RPMI7951 (cell line): Measurements from ENCODE around the gene MINDY3. TPM values are rescaled to one million over a fixed set of nuclear protein-coding genes. Genes with fewer than 3 reads are reported as not detected.
"Not testable (repeated sequence)": the region's sequence is repeated elsewhere in the genome, so short reads cannot be mapped to it uniquely, and the experiment has no call there.

Source experiments
- DNase-seq: peaks from one replicate; pipeline ENCODE4 v3.0.0-alpha.2; 2012; ENCODE audit warnings: low read depth
- total RNA-seq: library from RNA; depleted of rRNA; stranded (reverse); fragments of >200 nt; shearing (Covaris generic); gene quantifications from 2 replicates; pipeline ENCODE4 v1.2.3, GENCODE V29; 2014

The MINDY3 gene
- total RNA-seq, 1 experiment from 2014 or later = 35.7 TPM

DNA sequence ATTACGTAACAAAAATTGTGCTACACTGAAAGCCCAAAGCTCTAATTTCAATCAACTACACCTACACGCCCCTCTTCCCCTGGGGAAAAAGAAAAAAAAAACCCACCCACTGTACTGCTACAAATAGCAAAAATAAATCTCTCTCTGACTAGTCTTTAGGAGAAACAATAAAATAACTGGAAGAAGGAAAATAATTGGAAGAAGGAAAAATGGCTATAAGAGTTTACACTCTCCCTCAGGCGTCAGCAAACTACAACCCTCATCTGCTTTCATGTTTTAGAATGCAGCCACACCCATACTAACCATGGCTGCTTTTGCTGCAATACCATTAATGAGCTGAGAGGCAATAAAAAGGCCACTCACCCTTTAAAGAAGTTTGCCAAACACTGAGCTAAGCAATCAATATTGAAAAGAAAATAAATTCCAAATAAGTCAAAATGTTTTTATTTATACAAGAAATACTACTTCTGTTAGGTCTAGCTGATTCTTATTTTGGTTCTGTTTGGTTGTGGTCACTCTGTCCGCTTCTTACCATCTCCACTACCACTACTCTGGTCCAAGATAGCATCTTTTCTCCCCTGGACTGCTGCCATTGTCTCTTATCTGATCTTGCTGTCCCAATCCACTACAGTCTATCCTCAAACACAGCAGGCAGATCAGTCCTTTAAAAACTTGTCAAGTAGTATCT, 3.8 kb downstream of the MINDY3 start:
- DNase-seq = peak; percentile 63

DNA sequence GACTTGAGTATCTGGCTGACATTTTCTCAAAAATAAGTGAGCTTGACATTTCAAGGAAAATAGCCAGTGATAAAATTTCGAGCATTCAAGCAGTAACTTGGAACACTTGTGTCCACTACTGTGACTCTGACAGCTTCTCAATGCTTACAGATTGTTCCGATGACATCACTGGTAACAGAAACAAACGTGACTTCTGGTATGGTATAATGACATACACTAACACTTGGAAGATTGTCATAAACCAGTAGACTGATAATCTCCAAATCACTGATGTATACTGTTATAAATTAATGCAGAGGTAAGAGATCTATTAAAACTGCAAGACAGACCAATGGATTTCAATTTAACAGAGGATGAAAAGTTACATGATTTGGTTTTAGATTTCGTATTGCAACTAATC, 6.5 kb downstream of the MINDY3 start:
- DNase-seq = no peak

DNA sequence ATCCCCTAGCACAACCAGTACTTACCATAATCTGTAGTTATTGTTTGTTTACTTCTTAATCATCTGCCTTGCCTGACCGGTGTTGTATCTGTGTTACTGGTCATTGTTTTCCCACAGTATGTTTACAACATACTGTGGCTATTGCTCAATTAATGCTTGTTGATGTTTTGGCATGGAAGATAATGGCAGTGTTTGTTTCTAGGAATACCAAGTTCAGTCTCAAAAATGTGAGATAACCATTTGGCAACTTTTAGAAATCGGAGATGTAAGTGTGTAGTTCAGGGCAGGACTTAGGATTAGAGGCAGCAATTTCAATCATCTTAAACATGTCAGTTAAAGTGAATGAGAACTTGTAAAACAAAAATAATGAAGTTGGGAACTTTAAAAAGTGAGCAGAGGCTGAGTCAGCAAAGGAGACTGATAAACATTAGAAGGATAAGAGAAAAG, 8.2 kb downstream of the MINDY3 start:
- DNase-seq = no peak

DNA sequence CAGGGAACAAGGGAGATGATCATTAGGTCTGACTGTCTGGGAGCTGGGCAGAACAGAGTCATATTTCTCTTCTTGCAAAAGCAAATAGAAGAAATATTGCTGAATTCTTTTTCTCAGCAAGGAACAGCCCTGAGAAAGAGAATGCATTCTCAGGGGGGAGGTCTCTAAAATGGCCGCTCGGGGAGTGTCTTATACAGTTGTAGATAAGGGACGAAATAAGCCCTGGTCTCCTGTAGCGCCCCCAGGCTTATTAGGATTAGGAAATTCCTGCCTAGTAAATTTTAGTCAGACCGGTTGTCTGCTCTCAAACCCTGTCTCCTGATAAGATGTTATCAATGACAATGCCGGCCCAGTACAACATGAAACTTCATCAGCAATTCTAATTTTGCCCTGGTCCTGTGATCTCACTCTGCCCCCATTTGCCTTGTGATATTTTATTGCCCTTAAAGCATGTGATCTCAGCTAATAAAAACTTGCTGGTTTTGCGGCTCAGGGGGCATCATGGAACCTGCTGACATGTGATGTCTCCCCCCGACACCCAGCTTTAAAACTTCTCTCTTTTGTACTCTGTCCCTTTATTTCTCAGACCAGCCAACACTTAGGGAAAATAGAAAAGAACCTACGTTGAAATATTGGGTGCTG, 9.8 kb downstream of the MINDY3 start:
- not testable (repeated sequence) for DNase-seq

DNA sequence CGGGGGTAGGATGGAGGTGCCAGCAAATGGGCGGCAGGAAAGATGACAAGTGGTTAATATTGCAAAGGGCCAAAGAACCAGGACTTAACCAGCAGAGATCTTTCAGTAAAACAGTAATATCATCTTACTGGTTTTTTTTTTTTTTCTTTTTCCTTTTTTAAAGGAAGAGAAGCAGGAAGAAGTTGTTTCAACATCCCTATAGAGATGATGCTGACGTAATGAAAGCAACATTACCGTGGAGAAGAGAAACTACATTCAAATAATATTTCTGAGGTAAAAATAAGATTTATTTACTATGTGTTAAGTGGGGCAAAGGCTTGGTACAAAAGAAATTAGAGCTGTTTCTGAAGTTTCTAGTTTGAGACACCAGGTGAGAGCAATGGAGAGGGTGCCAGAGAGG, 11.0 kb downstream of the MINDY3 start:
- DNase-seq = no peak

DNA sequence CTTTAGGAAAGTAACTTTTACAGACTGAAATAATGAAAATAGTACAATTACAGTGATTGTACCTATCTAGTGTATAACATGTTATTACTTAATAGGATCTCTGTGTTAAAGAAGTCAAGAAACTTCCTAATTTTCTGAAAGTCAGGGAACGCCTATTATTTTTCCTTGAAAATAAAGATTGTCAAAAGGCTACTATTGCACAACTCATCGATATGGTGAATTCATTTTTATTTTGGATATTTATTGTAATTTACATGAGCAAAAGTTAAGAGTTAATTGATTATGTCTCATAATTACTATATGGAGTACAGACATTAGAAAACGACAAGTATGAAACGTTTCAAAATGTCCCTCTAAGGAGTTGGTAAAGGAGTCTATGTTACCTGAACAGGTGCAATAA, 12.8 kb downstream of the MINDY3 start:
- no peak for DNase-seq

DNA sequence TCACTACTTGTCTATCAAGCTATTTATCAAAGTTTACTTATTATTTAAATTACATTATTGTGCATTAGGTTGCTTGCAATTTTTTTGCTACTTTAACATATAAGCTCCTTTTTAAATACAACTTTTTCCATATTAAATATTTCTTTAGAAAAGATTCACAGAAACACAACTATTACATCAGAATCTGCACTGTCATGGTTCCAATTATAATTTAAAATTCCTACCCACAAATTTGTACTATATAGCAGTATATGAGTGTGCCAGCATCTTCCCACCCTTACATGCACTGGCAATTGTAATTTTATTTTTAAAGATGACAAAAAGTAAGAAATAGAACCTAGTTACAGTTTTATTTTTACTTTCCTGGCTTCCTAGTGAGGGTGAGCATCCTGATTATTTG, 15.8 kb downstream of the MINDY3 start:
- no peak for DNase-seq

DNA sequence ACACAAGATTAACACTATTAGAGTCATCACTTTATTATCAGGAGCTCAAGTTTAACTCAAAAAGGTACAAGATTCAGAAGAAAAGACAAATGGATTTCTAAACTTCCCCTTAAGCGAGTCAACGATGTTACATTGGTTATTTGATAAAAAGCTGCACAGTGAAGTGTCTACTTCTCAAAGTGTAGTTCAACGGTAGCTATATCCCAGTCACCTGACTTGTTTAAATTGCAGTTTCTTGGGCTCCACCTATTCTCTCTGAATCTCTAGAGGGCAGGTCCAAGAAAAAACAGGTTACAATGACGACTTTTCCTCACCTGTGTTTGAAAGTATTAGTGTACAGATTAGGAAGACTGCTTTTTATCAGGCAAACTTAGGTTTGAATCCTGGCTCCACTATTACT, 16.6 kb downstream of the MINDY3 start:
- no peak for DNase-seq

DNA sequence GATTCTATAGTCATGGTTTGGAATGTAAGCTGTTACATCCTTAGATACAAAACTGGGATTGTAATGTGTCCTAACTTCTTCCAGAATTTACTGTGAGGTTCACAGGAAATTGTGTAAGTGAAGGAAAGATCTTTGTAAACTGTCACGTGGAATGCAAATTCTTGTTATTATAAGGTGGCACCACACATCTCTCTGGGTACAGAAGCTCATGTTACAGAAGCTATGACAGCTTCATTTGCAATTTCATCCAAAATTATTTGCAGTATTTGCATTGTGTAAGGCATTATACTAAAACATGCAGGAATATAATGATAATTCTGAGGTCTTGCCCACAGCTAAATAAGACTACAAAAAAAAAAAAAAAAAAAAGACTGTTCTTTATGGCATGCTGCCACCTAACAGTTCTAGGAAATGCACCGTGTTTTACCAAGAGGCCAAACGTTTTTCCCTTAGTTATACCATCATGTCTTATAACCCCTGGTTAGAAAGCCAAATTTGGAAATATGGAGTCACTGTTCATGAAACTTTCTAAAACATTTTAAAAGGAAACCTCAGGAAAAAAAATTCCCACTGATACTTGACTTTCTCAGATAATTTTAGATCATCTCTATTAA, 17.6 kb downstream of the MINDY3 start:
- DNase-seq = no peak

DNA sequence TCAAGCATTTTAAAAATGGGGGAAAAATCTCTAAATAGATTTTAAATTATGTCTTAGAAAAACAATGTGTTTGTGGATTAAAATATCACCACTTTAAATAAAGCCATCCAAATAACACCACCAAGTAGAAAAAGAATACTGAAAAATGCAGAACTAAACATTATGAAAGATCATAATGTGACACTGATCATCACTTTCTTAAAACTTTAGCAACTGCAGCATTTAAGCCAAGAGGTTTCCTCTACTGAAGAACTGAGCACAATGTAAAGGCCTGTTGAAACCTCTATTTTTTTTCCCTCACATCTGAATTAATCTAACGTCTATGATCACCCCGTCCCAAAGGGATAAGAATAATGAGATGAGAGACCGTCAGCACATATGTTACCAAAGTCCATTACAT, 18.6 kb downstream of the MINDY3 start:
- DNase-seq = no peak

DNA sequence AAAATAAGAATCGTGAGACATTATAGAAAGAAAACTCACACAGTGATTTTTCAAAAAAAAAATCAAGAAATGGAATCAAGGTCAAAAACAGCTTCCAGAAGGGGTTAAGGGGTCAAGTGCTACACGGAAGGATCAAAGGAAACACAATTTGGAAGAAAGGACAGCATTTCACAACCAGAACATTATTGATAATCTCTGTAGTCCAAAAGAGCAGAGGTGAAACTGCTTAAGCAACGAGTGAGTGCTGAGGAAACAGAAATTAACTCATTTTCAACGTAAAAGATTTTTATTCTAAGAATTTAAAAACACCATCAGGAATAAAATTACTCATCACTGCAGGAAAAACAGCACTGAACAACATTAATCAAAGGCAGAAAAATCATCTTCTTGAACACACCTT, 23.5 kb downstream of the MINDY3 start:
- DNase-seq = no peak

DNA sequence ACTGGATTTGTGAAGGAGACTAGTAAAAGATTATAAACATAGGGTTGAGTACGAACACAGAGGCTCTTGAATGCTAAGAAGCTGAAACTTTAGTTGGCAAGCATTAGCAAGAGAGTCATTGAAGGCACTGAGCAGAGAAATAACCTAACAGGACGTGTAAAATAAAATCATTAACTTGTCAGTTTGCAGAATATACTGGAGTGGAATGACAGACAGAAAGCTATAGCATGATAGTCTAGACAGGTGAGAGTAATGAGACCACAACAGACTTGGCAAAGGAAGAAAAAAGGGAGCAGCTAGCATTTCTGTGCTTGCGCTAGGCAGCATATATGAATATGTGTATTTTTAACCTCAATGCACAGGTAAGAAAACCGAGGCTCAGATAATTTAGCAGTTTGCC, 30.8 kb downstream of the MINDY3 start:
- DNase-seq = no peak

DNA sequence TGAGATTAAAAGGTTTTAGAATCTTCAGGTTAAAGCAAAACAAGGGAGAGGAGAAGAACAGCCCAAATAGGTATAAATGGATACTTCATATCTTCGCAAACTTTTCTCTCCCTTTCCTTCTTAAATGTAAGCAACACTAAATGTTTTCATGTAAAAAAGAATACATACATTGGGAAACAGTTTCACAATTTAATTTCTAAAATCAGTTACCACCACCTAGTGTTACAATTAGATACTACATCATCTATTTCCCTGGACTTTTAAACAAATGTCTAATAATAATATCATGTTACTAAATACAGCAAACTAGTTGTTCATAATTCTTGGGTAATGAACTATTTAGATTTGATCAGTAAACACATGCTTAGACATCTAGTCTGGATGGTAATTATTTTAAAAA, 35.8 kb downstream of the MINDY3 start:
- DNase-seq = no peak

DNA sequence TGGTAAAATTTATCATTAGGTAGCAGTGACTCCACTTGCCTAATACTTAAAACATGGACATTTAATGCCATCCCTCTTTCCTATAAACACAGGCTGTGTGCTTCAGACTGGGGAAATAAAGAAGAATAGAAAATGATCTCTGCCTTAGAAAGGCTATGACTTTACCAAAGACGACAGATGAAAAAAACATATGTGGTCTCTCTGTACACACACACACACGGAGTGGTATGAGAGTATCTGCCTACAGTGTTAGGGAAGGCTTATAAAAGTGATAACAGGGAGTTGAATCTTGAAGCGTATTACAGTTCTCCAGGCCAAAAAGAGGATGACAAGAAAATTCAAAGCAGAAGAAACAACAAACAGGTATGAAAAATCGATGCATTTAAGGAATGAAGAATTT, 38.2 kb downstream of the MINDY3 start:
- DNase-seq = no peak

DNA sequence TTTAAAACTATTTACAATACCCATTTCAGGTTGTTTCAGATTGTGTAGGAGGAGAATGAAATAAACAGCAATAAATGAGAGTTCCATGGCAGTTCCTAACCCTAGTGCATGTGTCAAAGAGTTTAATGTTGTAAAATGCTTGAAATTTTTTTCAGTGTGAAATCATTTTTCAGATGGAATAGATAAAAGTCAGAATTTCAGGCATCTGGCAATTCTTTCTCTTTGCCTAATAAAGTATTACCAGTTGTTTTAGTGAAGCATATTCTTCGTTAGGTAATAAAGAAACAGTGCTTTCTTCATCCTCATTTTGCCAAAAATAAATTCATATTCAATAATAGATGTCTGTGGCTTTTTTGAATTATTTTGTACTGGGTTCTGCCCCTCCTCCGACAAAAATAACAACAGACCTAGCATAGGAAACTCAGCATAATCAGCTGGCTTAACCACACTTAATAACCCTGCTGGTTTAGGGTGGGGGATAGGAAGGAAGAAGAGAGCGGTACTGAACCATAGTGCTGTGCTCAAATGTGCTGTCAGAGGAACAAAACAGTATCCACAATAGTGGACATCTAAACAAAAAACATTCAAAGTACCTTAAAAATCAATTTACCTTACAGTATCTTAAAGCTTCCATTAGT, 39.1 kb downstream of the MINDY3 start:
- no peak for DNase-seq

DNA sequence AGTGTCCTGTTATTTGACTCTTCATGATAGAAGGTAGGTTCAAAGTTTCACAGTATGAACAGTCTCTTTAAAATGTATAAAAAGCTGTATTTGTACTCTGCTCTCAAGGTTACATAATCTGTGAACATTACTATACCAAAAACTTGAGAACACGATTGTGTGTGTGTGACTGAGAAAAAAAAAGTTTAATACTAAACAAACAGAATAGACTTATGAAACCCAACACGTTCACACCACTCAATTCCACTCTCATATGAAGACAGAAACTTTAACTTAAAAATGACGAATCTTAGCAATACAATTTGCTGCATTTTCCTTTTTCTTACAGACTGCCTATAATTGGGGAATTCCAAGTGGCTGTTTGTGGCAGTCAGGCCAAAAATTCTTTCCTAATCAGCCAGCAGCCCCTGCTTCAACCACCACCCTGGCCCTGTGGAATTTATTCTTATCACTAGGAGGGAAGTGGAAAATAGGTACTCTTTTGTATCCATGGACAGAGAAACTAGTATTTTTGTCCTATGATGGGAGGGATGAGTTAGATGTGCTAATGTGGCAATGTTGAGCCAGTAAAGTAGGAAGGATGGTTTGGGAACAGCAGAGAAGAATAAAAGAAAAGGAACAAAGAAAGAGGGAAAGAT, 42.8 kb downstream of the MINDY3 start:
- DNase-seq = no peak

DNA sequence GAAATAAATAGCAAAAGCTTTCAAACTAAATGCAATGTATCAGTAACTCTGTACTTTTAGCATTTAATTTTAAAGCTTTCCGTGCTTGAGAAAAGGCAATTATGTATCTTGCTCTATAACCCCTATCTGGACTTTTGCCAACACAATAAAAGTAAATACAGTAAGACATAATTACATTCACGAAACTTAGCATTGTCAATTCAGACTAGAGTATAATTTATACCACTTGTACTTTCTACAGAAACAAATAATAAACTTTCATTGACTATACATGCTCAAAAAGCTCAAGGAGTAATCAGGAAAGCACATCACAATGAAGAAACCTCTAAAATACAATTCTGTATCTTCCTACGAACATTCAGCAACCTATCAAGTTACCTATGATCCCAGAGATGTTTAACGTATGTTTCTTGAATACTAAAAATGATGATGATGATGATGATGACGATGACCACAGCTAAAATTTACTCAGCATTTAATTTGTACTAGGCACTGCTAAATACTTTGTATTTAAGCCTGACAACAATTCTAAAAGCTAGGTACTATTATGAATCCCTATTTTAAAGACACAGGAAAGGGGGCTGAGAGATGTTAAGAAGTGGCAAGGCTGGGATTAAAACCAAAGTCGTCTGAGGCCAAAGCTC, 44.9 kb downstream of the MINDY3 start:
- no peak for DNase-seq

DNA sequence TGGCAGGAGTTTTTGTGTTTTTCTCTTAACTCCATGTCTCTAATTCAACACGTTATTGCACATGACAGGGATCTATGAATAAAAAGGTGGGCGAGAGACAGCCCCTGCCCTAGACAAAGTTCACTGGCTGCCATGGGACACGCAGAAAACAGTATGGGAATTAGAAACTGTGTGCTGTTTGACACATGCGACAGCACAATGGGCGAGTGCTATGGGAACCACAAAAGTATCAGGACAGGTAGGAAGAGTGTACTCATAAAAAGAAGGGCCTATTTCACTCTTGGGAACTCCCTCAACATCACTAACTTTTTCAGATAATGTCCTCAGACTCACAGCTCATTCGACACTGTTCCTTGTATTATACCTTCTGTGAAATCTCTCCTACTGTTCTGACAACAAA, 45.7 kb downstream of the MINDY3 start:
- DNase-seq = no peak

DNA sequence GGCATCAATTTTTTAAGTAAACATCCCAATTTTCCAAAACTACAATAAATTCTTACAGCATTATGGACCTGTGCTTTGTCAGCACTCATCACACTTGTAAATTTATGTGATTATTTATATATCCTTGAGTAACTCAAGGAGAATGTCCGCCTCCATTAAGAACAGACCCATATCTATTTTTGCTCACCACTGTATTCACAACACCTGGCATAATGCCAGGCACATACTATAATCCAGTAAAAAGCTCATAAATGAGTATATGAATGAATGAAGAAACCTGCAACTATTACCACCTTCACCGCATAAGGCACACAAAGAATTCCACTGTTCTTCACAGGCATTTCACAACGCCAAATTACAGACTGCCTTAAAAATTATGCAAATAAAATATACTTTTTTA, 46.9 kb downstream of the MINDY3 start:
- no peak for DNase-seq

DNA sequence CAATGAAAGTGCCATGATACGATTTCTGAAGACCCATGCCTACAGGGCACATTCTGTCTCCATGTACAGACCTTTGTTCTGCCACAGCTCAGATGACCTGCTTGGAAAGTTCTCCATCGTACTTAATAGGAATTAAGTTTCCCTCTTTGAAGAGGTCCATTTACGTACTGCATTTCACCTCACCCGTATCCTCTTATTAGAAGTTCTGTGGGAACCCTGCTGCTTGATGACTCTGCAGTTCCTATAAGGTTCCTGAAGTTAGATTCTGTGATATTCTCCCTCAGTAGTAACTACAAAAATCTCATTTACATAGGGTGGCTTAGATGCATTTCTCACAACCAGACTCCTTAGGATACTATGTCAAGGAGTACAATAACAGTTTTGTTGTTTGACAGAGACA, 50.9 kb downstream of the MINDY3 start:
- no peak for DNase-seq

DNA sequence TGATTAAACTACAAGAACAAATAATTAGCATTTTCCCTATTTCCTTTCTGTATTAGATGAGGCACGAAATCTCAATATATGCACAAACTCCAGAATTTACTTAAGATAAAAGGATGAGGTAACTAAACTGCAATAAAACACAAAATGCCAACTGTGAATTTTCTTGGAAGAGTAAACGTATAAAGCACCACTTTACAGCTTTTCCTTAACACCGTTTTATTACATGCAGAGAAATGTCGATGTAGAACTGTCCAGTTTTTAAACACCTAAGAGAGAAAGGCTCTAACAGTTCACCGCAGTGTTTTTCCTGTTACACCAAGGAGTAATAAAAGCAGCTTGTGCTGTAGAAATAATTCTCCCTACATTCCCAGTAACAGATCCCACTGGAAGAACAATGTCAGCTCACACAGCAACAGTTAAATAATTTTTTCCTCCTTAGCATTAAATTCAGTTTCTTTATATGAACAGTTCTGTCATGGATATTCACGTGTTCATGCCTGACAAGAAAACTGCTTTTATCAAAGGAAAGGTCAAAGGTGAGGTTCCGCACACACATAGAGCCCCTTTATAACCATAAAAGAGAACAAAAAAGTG, 52.0 kb downstream of the MINDY3 start:
- DNase-seq = no peak
